NCI-H1105 (cell line): Measurements from ENCODE around the gene TRDMT1.

Experiments used
- DNase-seq: peaks from one replicate; lab custom pipeline; 2025; lab: John Stamatoyannopoulos, UW

TRDMT1 gene

DNA sequence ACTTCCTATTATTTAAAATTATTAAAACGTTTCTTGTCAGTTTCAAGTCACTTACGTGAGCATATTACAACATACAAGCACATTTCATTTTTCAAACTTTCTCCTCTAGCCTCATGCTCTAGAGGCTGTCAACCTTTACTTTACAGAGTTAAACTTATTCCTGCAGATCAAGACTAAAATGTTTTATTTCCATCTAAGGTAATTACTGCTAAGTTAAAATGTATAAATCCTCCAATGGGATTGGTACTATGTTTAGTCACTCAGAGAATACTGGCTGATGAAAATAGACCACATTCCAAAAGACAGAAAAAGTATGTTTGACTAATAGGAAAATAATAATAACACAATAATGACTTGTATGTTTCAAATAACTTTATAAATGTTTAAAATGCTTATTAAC lies 8.4 kb upstream of the TRDMT1 start:
- no peak for DNase-seq

DNA sequence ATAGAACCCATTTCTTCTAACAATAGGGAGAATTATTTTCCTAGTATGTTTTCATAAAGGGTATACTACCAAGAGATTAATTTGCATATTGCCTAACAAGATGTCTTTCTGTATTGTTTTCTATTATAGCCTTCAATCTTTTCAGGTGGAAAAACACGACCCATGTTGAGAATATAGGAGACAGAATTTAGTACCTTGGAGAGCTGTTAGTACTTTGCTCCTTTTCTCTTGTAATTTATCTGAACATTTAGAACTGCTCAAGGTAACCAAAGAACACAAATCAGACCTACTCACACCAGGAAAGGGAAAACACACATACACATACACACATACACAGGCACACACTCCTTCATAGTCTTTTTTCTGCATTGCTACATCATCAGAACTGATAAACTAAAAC lies 7.8 kb upstream of the TRDMT1 start:
- DNase-seq: no peak

DNA sequence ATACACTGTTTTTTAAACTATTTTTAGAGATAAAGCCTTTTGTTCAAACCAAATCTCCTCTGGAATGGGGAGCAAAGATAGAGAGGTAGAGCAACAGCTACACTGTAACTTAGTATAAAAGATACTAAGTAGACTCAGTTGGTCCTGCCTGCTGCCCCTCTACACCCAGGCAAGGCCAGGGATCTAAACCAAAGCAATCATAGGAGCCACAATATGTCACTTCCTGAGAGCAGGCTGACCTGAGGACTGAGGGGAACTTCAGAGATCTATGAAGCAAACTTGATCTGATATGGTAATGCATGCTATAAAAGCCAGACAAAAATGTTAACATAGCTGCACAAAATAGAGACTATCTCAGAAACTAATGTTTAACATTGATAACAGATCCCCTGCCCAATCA lies 7.0 kb upstream of the TRDMT1 start:
- DNase-seq: no peak

DNA sequence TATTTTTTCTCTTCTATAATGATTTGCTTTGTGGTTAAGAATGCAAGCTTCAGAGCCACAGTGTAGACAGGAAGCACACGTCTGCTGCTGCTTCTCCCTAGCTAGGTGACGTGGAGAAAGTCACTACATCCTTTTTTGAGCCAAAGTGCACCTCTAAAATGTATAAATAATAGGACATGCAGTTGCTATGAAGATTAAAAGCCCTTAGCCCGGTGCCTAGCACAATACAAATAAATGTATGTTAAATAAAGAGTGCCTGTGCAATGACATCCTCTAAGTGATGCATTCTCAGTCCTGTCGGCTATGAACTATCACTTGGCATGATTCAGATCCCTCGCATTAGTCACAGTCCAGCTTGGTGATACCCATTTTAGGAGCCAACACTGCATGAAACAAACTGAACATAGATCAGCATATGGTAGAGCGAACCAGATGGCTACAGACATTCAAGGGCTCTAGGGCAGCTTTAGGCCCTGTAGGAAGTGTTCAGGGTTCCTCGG lies 4.8 kb upstream of the TRDMT1 start:
- DNase-seq: no peak

DNA sequence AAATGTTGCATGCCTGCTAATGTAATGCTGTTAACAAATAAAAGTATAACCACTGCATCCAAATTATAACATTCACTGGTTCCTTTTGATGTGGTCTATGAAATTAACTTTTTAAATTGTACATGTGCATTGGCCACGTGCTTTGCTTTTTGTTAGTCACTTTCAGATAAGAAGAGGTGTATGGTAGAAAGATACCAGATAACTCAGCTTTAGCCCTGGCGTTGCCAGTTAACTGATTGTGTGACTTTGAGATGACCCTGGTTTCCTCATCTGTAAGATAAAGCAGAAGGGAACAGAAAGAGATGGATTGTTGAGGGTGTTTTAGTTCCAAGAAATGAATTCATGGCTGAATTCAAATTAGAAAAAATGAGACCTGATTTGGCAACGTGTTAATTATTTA lies 1.9 kb upstream of the TRDMT1 start:
- no peak for DNase-seq

DNA sequence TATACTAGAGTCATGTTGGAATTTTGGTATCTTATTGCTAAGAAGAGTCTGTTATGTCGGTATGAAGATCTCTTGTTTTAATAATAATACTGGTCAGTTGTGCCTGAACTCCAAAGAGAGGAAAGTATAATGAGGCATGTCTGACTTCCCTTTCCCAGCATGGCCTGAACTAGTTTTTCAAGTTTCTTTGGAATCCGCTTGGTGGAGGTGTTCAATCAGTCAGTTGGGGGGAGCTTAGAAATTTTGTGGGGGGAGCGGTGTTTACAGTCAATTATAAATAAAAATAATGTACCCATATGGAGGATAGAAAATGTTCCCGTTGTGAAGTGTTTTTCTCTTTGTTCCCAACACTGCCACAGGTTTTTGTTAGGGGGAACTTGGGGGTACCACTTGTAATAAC lies 1.5 kb upstream of the TRDMT1 start:
- no peak for DNase-seq

DNA sequence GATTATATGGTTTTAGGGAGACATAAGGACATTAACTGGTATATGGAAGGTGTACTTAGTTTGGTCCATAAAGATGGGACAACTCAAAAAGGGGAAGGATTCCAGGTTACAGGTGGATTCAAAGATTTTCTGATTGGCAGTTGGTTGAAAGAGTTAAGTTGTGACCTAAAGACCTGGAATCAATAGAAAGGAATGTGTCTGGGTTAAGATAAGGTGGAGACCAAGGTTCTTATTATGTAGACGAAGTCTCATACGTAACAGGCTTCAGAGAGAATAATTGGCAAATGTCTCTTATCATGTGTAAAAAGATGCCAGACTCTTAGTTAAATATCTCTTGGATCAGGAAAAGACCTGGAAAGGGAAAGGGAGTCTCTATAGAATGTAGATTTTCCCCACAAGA lies 1.0 kb upstream of the TRDMT1 start:
- no peak for DNase-seq

DNA sequence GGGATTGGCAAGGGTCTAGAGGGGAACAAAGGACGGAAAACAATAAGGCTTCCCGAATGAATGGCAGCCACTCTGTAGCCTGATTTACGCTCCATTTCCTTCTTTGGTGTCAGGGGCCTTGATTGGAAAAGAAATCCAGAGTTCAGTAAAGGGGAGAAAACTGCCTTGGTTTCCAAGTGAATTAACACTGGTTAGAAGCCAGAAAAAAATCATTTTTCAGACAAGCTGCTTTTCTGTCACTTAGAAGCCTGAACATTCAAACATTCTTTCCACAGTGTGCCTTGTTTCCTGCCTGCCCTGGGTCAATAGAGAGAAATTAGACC lies 283 bp upstream of the TRDMT1 start:
- no peak for DNase-seq

DNA sequence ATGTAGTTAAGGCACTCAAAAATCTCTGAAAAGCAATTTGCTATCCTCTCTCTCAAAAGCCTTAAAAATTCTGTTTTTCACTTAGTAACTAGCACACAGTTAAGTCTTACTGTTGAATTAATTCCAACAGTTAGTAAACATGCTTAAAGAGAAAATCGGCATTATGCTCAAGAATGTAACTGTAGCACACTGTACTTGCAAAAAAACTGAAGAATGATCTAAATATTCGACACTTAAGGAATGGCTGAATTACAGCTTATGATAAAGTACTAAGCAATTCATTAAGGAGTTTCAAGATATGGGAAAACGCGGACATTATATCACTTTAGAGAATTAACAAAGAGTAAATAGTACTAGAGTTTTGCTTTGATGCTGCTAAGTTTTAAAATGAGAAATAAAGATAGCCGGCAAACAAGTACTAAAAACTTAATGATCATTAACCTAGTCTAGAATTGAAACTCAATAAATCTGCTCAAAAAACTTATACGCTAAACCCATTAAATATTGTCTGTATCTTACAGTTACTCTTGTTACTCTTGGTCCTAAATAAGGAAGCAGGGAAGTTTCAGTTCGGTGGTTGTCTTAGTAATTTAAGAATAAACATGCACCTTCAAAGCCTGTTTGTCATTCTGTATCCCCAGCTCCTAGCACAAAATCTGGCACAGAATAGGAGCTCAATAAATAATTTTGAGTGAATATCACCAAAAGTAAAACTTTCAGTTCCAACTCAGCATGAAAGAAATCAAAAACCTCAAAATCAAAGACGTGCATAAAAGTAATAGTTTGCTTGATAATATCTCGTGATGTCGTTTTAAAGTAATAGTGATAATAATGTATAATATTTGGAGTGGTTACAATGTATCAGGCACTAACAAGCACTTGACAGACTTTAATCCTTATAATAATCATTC lies 1.2 kb downstream of the TRDMT1 start:
- DNase-seq: no peak

DNA sequence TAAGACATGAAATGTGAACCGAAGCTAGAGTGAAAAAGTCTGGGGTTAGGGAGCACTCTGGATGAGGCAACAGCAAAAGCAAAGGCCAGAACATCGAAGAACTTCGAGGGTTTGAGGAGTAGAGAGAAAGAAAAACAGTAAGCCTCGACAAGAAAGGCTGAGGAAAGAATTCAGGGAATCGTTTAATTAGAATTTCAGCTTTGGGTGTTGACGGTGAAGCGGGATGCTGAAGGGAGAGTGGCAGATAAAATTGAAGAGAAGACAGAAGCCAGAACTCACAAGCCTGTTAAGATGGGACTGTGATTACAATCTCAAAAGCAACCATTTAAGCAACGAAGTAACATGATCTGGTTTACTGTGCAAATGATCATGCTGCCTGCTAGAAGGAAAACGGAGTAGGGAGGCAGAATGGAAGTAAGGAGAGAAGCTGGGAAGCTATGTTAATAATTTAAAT lies 2.1 kb downstream of the TRDMT1 start:
- no peak for DNase-seq

DNA sequence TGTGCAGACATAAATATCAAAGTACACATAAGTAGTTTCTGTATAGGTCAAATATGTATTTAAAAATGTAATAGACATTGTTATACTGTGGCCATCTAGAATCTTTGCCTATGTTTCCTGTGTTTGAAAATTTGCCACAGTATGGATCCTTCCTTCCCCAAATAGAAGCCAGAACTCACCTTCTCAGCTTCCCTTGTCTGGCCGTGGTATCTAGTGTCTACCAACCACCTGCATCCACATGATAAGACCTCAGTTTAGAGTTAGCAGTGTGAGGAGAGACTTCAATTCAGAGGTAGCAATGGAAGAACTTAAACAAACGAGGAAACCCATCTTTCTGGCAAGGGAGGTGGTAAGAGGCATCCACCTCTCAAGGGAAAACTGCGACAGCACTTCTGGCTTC lies 4.9 kb downstream of the TRDMT1 start:
- DNase-seq: no peak

DNA sequence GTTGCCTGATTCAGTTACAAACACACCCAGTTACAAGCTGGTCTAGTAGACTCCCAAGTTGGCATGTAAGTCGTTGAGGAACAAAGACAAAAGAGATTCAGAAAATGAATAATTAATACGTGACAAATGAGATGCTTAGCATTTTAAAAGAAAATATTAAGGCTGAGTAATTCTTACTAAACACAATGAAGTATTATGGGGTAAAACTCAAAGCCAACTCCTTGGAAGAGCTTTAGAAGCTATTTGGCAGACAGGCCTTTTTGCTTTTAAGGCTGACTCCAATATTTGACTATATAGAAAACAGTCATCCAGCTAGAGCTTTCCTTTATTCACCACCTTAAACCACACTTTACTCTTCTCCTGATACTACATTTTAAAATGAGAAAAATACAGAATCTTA lies 5.4 kb downstream of the TRDMT1 start:
- no peak for DNase-seq

DNA sequence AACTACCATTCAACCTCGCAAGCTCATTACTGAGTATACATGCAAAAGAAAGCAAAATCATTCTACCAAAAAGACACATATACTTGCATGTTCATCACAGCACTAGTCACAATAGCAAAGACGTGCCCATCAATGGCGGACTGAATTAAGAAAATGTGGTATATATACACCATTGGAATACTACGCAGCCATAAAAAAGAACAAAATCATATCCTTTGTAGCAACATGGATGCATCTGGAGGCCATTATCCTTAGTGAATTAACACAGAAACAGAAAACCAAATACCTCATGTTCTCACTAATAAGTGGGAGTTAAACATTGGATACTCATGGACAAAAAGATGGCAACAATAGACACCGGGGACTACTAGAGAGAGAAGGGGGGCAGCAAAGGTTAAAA lies 6.4 kb downstream of the TRDMT1 start:
- DNase-seq: no peak

DNA sequence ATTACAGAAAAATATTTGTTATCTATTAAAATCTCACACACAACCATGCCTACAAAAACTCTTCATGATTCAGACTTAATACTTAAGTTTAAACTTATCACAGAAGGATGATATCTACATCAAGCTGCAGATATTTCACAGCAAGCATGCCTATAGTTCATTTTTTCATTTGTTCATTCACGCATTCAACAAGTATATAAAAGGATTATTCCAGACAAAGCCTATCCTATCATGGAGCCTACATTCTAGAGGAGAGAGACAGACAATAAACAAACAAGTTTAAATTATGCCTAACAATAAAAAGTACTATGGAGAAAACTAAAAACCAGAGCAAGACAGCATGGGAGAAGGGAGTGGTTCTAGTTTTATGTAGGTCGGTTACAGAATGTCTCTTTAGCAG lies 10.9 kb downstream of the TRDMT1 start:
- no peak for DNase-seq

DNA sequence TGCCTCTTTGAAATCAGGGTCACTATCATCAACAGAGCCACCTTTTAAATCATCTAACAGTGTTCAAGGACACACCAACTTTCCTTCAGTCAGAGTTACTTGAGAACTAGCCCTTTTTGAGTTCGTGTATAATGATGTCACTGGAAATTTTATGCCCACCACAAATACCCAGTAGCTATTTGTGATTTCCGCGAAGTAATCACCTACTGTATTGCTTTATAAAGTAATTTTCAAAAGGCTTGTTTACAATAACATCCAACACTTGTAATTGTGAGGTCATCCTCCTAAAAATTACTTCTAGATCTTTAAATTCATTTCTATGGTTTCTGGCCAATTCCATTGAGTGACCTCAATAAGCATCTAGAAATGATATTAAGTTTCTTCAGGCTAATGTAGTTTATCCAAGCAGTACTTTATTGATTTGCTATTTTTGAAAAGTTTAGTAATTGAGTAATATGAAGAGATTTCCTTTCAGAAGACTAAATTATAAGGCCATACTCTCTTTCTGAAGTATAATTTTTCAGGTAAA lies 12.8 kb downstream of the TRDMT1 start:
- DNase-seq: no peak

DNA sequence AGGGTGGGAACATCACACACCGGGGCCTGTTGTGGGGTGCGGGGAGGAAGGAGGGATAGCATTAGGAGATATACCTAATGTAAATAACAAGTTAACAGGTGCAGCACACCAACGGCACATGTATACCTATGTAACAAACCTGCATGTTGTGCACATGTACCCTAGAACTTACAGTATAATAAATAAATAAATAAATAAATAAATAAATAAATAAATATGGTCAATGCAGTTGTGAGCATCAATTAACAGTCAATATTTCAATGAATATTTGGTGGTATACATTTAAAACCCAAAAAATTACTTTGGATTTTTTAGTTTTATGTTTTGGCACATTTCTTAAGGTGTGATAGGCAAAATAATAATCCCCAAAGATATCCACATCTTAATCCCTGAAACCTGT lies 15.6 kb downstream of the TRDMT1 start:
- no peak for DNase-seq

DNA sequence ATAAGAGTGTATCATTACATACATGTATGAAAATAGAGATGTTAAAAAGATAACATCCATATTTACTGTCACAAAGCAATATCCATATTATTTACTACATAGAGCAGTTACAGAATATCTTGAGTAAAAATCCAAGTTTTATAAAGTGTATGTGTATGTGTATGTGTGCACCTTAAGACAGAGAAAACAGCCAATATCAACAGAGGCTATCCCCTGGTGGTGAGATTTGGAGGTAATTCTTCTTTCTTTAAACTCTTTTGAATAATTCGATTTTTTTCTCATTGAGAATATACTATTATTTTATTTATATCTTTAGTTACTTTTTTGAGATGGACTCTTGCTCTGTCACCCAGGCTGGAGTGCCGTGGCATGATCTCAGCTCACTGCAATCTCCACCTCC lies 18.4 kb downstream of the TRDMT1 start:
- DNase-seq: no peak

DNA sequence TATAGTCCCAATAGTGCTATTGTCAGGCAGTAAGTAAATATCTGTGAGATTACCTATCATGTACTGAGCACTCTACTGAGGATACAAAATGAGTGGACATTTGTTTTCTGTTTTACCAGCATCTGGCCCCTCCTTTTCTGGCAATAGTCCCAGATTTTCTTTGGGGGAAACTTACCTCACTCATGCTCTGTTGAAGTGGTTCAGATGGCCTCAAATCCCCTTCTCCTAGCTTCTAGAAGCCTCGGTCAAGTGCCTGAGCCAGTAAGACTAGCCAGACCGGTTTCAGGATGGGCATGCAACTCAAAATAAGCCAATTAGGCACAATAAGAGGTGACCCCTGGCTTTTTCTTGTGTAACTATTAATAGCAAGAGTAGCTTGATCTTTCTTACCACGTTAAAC lies 19.7 kb downstream of the TRDMT1 start:
- DNase-seq: no peak

DNA sequence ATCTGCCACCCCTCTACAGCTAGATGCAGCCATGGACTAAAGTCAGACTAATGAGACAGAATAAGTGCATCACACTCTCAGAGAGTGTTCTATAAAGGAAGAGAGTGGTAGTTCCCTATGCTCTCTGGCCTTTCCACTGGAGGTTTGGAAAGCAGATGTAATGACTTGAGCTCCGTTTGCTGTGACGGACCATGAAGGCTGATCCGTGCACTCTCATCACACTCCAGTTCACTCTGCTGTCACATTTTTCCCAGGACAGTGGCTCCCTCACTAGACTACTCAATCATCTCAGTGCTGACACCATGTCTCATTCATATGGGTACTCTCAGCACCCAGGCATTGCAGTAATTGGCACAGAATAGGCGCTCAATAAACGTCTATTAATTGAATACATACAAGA lies 20.4 kb downstream of the TRDMT1 start:
- DNase-seq: no peak

DNA sequence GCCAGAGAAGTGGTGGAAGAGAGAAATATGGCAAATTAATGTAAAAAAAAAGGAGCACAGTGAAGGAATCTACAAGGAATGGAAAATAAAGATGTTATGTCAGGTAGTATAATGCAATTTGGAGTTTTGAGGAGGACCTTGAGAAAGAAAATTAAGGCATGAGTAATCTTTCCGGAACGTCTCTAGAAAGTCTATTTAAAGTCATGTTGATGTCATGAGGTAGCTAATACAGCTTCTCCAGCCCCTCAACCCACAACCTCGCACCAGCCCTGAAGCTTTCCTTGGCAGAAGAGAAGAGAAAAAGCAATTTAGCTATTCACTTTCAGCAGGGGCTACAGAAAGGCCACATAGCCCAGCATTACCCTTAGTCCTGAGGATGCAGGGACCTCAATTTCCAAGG lies 22.5 kb downstream of the TRDMT1 start:
- DNase-seq: no peak

DNA sequence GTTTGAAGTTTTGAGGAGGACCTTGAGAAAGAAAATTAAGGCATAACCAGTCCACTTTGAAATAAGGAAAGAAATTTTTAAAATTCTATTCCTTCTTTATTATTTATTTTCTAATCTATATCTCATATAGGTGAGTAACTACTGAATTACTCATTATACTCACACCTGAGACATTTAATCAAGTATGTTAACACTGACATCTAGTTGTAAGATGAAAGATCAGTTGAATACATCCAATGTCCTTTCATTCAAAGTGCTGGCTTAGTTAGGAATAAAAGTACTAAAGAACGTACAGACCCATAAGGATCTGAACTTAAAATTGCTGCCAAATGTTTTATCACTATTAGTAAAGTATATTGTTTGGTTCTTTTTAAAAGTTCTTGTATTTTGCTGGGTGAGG lies 23.5 kb downstream of the TRDMT1 start:
- no peak for DNase-seq

DNA sequence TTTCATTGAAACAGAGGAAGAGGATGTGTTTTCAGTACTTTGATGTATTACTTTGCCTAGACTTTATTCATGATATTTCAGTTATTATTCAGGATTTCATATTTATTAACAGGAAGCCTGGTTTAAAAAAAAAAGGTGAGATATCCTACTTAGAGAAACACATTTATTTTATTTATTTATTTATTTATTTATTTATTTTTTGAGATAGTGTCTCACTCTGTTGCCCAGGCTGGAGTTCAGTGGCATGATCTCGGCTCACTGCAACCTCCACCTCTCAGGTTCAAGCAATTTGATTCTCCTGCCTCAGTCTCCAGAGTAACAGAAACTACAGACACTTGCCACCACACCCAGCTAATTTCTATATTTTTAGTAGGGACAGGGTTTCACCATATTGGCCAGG lies 24.5 kb downstream of the TRDMT1 start:
- DNase-seq: no peak

DNA sequence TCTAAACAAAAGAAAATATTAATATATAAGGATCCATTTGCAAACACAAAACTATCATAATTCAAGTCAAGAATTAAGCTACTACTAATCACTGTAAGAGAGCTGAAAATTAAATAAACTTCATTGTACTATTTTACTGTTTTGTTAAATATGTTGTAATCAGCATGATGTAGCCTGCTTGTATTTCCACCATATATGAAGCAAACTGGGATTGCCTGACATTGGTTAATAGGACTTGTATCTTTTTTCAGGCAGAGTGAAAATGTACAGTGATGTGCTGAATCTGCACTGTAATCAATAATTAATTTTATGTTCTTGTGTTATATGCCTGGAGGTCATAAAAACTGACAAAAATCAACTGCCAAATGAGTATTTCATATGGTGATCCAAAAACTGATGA lies 25.4 kb downstream of the TRDMT1 start:
- DNase-seq: no peak

DNA sequence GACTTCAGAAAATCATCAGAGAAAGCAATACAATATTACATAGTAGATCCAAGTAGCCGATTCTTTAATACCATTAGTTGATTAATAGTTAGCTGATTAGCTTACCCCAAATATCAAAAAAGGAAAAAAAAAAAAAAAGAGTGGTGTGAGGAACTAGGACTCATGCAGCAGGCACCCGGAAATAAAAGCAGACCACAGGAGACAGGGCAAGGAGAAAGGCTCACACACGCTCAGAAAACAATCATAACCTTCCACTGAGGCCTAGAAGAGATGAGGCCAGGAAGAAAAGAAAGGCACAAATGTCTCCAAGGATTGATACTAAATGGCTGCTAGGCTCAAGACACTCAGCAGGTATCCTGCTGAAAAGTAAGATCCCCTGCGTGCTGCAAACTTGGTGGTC lies 25.9 kb downstream of the TRDMT1 start:
- no peak for DNase-seq
